HS-27A (cell line): Measurements from ENCODE around the gene SLA2.
"Not testable (repeated sequence)": the region's sequence is repeated elsewhere in the genome, so short reads cannot be mapped to it uniquely, and the experiment has no call there.

ENCODE experiments used
- DNase-seq: peaks from one replicate; pipeline ENCODE4 v3.0.0-alpha.2; 2012; ENCODE audit warnings: low read depth, missing footprints

The SLA2 gene

DNA sequence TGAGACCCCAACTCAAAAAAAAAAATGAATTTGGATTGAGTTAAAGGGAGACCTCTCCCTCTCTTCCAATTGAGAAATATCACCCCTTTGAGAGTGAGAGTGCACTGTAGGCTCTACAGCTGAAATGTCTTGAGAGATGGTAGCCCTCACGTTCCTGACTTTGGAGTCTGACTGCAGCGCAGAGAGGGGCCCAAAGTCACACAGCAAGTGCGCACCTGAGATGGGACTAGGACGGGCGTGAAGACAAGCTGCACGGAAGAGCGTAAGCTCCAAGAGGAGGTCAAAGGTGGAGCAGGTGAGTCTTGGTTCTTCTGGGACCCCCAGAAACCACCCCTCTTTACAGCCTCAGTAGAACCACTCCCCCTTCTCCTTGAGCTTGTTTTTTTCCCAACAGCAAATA is 643 bp downstream of the SLA2 start:
- DNase-seq = no peak

DNA sequence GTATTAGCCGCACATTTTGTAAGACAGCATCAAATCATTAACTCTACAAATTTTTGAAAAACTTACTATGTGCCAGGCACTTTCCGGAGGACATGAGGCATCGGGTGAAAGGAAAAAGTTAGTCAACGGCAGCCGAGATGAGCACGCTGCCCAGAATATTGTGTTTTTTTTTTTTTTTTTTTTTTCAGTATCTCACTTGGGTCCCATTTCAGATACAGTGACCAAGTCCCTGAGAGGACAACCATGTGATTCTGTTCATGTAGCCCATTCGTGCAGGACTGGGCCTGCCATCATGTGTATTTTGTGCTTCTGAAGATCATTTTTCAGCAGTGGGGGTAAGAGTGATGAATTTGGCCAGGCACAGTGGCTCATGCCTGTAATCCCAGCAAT is 1.3 kb downstream of the SLA2 start:
- no peak for DNase-seq

- DNase-seq = no peak
Measured at GRCh38 chr20:36644032-36644705, 1.8 kb downstream of the SLA2 start.

DNA sequence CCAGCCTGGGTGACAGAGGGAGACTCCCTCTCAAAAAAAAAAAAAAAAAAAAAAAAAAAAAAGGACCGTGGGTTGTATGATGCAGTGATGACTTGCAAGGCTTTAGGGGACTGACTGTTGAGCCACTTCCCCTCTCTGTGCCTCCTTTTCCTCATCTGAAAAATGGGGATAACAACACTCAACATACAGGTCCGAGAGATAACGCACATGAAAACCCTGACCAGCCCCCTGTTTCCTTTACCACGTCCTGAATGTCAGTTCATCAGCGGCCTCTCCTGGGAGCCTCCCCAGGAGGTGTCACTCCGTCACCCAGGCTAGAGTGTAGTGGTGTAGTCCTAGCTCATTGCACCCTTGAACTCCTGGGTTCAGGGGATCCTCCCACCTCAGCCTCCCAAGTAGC is 3.9 kb downstream of the SLA2 start:
- no peak for DNase-seq

GRCh38 chr20:36641506-36641843 is 4.5 kb downstream of the SLA2 start:
- DNase-seq = no peak

DNA sequence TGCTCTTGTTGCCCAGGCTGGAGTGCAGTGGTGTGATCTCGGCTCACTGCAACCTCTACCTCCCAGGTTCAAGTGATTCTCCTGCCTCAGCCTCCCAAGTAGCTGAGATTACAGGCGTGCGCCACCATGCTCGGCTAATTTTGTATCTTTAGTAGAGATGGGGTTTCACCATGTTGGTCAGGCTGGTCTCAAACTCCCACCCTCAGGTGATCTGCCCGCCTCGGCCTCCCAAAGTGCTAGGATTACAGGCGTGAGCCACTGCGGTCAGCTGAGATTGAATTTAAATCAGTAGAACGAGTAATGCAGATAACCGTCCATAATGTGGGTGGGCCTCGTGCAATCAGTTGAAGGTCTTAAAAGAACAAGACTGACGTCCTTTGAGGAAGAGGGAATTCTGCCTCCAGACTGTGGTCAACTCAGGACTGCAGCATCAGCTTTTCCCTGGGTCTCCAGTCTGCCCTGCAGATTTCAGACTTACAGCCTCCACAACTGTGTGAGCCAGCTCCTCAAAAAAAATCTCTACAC is 7.1 kb downstream of the SLA2 start:
- not testable (repeated sequence) for DNase-seq

GRCh38 chr20:36634342-36634741 is 11.7 kb downstream of the SLA2 start:
- no peak for DNase-seq

- DNase-seq = no peak
Measured at GRCh38 chr20:36633285-36633772, 12.7 kb downstream of the SLA2 start.

GRCh38 chr20:36632487-36633284 is 13.3 kb downstream of the SLA2 start:
- no peak for DNase-seq

DNA sequence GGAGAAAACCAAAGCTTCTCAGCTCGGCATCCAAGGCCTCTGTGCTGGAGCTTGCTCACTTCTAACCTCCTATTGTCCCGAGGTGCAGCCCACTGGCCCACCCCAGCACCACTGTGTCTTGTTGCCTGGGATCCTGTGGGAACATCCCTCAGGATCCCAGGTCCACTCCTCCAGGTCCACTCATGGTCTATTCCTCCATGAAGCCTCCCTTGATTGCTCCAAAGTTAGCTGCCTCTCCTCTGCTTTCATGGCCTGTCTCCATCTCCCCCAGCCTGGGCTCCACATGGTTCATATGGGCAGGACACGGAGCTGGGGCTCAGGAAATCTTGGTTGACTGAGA is 13.9 kb downstream of the SLA2 start:
- no peak for DNase-seq

- DNase-seq = no peak
Measured at GRCh38 chr20:36631646-36632045, 14.3 kb downstream of the SLA2 start.

DNA sequence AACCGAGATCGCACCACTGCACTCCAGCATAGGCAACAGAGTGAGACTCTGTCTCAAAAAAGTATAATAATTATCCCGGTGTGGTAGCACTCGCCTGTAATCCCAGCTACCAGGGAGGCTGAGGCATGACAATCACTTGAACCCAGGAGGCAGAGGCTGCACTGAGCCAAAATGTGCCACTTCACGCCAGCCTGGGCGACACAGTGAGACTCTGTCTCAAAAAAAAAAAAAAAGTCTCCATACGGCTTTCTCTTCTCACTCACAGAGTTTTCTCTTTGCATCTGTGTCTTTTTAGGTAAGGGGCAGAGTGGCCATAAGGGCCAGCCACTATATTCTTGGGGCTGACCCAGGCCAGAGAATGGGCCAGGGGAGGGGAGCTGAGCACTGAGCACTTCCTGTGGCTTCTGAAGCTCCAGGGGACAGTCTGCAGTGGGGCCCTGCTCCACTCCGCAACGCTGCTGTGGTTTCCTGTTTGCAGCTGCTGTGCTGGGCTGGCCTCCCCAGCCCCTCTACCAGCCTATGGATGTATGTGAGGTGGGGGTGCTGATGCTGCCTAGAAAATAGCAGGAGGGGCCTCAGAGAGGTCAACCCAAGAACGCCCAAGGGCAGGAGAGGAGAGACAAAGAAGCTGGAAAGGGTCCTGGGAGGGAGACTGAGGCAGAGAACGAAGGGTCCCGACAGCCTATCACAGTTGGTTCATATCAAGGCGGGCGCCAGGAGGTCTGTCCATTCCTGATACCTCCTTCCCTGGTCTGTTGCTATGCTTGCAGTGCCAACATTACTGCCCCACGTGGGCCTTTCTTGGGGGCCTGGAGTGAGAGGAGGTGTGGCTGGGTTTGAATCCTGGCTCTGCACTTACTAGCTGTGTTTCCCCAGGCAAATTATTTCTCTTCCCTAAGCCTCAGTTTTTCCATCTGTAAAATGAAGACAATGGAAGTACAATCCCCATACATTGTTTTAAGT is 16.0 kb downstream of the SLA2 start:
- DNase-seq = no peak

DNA sequence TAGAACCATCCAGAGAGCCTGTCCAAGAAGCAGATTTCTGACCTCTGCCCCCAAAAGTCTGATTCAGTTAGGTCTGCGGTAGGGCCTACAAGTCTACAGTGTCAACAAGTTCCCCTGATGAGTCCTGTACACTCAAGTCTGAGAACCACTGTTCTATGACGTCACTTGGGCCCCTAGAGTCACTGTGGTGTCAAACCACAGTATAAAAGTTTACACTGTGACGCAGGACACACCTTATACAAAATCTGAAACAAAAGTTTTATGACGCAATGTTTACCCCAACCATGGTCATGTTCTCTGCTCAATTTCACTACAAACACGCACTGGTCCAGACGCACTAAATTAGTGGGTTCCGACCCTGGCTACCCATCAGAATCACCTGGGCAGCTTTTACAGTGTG is 17.9 kb downstream of the SLA2 start:
- DNase-seq = no peak

DNA sequence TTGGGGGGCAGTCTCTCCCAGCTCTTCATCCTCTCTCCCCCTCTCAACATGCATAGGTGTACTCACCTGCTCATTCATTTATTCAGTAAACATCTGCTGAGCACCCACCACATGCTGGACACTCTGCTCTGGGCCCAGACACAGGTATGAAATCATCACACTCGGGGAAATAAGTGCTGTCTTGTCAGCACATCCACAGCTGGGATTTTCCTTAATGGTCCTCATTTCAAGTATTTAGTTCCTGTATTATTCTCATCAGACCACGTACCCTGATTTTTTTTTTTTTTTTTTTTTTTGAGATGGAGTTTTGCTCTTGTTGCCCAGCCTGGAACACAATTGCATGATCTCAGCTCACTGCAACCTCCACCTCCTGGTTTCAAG is 21.1 kb downstream of the SLA2 start:
- no peak for DNase-seq

DNA sequence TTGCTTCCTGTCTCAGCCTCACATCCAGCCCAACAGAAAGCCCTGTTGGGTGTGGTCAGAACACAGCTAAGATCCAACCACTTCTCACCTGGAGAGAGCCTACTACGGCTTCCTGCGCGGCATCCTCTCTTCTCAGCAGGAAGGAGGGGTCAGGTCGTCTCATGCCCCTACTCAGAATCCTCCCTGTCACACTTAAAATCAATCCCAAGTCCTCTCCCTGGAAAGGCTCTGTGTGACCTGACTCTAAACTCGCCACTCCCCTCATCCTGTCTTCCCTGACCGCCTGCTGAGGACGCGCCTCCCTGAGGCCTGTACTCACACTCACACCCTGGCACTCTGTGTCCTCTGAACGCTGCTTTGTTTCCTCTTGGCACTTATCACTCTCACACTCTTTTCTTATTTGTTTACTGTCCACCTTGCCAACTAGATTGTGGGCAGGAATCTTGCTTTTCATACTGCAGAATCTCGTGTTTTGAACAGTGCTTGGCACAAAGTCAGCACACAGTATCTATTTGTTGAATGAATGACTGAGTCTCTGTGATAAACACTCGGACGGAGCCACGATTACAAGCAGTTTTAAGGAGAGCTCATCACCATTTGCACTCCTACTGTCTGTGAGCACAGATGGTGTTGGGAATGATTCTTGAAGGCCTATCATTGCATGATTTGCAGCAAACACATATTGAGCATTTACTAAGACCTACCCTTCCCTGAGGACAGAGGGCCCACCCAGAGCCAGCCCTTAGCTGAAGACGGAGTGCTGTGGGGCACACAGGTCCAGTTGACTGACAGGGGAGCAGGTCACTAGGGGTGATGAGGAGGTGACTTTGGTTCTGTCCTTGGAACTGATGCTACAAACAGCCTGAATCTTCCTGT is 21.7 kb downstream of the SLA2 start:
- no peak for DNase-seq

GRCh38 chr20:36623444-36623843 is 22.6 kb downstream of the SLA2 start:
- DNase-seq = no peak

- no peak for DNase-seq
Measured at GRCh38 chr20:36620917-36621316, 25.1 kb downstream of the SLA2 start.

DNA sequence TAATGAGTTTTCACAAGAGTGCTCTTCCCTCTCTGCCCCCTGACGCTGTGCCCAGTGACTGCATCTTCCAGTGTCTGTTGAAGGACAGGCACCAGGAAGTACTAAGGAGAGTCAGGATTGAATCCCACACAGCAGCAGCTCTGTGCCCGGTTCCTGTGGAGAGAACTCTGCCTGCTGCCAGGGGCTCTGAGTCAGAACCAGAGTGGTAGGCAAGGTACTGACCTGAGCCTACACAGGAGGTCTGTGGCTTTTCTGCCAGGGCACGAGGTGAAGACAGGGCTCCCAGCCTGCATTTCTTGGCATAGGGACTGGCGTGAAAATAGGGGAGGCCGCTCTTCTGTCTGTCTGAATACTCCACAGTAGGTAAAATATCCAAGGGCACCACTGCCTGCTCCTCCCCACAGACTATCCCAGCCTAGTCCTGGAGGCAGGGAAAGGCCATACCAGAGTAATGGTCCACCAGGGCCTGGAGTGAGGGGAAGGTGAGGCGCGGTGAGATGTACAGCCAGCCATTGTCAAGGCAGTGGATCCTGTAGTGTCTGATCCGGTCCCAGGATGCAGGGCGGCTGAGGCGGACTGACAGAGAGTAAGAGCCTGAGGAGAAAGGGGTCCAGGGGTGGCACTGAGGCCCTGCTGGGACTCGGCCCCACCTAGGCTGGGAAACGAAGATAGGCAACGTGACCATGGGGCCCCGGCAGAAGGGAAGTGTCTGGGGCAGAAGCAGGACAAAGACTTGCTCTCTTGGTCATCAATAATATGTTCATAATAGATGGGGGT is 31.0 kb downstream of the SLA2 start:
- DNase-seq = no peak

DNA sequence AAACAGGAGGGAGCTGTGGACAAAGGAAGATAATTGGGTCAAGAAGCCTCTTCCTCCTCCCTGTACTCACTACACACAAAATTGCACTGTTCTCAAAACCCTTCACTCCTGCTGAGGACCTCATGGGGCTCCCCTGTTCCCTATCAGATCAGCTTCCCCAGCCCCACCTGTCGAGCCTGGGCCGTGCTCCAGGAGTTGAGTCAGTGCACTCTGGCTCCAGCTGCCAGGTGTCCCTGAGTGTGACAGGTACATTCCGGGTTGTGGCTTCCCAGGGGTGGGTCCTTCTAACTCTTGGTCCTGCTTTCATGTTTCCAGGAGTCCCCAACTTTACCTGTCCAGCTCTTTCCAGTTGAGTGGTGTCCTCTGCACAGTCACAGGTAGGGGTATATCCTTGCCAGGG is 32.0 kb downstream of the SLA2 start:
- DNase-seq = no peak

GRCh38 chr20:36611625-36612024 is 34.4 kb downstream of the SLA2 start:
- DNase-seq = no peak

GRCh38 chr20:36608388-36608728 is 37.6 kb downstream of the SLA2 start:
- not testable (repeated sequence) for DNase-seq
